HG02759 (cell line): ENCODE data around the gene ATXN7L1.
A peak's percentile ranks its signal among the peaks of the same experiment; 100 is the strongest.

Experiments used
- ATAC-seq: cut with Tn5 transposase; IDR thresholded peaks from one replicate; pipeline ENCODE4 v1.9.1; 2021; ENCODE audit warnings: mild to moderate bottlenecking, moderate library complexity; ENCODE audit not compliant: unreplicated experiment

The ATXN7L1 gene

DNA sequence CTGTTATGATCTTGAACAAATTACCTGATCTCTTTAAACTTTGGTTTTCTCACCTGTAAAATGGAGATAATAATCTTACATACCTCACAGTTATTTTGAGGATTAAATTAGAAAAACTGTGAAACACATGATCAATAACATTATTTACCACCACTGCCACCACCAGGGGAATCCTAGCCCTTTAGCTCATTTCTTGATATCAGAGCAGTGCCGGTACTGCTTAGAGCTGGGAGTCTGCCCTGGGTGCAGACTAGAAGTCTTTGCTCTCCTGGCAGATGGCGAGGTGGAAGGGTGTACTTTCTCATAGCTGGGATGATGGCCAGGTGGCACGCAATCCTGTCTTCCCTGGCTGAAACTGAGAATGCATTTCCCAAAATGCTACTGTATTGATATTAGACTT lies 282.4 kb downstream of the ATXN7L1 start:
- no peak for ATAC-seq

DNA sequence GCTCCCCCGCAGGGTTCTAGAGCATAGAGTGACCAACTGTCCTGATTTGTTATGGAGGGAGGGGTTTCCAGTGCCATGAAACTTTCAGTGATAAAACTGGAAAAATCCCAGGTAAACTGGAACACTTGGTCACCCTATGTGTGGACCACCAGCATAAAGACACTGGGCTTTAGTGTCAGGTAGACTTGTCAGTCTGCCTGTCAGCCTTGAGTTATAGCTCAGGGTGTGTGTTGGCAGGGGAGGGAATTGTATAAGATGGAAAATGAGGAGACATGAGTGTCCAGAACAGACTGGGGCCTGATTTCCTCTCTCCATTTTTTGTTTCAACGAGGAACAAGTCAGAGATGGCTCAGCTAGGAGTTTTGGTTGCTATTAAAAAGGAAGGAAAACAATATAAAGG lies 284.9 kb downstream of the ATXN7L1 start:
- ATAC-seq, result no peak

DNA sequence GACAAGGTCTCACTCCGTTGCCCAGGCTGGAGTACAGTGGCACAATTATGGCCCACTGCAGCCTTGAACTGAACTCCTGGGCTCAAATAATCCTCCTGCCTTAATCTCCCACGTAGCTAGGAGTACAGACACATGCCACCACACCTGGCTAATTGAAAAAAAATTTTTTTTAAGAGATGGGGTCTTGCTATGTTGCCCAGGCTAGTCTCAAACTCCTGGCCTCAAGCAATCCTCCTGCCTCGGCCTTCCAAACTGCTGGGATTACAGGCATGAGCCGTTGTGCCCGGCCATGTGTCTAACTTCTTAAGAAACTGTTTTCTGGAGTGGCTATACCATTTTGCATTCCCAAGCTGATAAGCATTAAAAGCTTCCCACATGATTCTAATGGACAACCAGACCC lies 285.6 kb downstream of the ATXN7L1 start:
- ATAC-seq, result no peak

DNA sequence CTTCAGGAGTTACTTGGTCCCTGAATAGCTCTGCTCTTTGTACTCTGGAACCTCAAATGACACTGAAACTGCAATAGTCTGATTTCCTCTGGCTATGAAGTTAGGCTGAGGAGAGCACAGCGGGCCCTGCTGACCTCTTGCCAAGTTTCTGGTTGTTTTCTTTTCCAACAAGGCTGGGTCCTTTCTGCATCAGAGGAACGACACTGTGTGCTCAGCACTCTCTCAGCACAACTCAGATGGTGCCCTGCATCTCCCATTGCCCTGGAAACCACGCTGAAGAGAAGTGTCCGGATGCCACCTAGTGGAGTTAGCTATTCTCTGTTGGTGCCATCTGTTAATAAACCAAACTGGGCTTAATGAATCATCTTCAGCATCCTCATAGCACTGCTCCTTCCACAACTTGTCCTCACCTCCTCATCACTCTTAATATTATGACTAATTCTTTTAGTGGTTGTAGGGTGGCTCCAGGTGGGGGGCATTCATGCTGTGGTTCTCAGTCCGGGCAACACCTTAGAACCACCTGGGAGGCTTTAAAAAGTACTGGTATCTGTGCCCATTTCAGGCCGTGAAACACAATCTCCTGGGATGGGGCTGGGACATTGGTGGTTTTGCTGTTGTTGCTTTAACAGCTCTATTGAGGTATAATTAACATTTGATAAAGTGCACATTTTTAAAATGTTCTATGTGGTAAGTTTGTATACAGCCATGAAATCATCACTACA lies 286.9 kb downstream of the ATXN7L1 start:
- peak; percentile 88 for ATAC-seq

DNA sequence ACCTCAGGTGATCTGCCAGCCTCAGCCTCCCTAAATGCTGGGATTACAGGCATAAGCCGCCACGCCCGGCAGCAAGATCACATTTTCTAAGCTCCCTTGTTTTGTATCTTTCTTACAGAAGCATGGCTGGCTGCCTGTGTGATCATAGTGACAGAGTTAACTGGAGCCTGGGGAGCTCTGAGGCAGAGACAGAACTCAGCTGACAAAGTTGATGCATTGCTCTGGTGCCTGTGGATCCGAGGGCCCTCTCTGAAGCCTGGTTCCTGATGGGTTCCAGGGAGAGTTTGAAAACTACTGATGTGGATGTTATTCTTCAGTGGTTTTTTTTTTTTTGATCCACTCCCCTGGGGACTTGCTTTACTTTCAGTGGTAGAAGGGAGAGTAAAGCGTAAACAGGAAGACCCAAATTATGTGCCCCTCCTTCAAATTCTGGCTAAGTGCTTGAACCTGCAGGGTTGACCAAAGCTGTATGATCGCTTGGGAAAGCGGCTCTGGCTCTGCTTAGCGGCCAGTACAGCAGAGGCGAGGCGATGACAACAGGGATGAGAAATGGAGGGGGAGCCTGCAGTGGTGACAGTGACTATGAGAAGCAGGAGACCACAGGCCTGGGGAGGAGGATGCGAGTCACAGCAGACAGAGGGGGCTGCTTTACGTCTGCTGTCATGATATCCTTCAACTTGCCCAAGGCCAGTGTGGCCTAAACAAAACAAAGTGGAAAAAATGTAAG lies 288.3 kb downstream of the ATXN7L1 start:
- ATAC-seq, result no peak

DNA sequence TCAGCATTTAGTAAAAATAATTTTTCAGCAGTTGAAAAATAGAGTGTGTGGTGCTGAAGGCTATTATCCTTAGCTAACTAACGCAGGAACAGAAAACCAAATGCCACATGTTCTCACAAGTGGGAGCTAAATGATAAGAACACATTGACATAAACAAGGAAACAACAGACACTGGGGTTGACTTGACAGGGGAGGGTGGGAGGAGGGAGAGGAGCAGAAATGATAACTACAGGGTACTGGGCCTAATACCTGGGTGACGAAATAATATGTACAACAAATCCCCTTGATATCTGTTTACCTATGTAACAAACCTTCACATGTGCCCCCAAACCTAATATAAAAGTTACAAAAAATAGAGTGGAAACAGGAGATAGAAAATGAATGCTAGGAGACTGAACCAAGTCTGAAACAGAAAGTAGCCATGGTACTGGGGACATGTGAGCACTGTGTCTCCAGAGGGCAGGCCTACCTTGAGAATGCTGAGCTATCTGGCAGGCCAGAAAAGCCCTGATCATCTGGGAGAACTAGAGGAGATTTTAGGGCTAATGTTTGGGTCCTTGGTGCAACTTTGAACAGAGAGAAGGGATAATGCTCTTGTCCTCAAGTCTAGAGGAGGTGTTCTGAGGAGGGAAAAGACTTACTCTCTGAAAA lies 290.4 kb downstream of the ATXN7L1 start:
- ATAC-seq, result no peak

DNA sequence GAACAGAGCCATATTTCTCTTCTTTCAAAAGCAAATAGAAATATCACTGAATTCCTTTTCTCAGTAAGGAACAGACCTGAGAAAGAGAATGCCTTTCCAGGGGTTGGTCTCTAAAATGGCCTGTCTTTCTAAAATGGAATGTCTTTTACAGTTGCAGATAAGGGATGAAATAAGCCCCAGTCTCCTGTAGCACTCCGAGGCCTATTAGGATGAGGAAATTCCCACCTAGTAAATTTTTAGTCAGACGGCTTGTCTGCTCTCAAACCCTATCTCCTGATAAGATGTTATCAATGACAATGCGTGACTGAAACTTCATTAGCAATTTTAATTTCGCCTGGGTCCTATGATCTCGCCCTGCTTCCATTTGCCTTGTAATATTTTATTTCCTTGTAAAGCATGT lies 292.2 kb downstream of the ATXN7L1 start:
- ATAC-seq, result no peak

DNA sequence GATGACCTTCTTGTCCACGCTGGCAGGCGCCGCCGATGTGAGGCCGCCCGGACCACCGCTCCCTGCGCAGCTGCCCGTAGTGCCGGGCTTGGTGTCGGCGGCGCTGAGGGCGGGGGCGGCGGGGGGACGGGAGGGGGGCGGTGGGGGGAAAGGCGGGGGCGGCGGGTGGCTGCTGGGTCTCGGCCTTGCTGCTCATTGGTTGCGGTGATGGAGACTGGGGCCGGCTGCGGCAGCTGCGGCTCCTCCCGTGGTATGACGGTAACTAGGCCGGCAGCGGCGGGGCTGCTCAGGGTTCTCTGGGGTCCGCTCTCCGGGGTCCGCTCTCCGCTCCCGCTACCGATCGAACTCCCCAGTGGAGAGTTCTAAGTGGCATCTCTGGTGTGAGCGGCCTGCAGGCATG lies 293.3 kb downstream of the ATXN7L1 start:
- ATAC-seq, result no peak

DNA sequence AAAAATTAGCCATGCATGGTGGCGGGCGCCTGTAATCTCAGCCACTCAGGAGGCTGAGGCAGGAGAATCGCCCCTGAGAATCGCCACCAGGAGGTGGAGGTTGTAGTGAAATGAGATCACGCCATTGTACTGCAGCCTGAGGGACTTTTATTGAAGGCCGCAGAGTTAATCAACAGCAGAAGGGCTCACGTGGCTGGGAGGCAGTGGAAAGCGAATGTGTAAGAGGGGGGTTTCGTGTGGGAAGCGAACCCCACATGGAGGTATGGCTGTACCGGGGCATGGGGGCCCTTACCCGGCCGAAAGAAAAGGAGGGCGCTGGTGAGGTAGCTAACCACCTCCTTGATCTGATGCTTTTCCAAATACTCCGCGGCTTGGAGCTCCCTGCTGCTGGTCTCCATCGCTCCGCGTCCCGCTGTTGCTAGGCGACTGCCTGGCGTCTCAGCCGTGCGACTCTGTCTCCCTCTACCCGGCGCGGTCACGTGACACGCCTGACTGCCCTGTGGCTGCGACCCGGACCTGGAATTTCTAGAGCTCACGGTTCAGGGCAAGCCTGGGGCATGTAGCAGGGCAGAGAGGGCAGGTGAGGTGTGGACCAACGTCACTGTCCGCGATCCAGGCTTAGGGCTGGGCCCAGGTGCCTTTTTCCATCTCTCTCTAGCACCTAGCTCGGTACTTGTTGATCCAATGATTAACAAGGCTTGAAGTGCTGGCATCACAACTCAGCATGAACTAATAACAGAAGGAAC lies 295.2 kb downstream of the ATXN7L1 start, which contains the start of gene EFCAB10:
TSS of gene EFCAB10 (minus strand) at position 428 of the 746 bp plus-strand sequence. CDS start at position 398, 30 bp downstream.
- peak; percentile 88 for ATAC-seq

DNA sequence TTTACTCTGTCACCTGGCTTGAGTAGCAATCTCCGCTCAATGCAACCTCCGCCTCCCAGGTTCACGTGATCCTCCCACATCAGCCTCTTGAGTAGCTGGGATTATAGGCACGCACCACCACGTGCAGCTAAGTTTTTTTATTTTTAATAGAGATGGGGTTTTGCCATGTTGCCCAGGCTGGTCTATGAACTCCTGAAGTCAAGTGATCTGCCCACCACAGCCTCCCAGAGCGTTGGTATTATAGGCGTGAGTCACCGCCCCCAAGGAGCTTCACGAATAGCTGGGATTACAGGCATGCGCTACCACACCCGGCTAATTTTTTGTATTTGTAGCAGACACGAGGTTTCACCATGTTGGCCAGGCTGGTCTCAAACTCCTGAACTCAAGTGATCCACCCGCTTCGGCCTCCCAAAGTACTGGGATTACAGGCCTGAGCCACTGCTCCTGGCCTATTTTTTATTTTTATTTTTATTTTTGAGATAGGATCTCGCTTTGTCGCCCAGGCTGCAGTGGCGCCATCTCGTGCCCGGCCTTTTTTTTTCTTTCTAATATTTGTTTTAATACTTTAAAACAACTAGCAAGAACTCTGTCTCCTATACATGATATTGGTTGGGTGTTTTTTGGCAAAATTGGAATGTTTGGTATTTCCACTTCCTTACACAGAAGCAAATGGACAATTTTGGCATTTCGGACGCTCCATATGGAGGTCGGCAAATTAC lies 296.2 kb downstream of the ATXN7L1 start:
- ATAC-seq, result no peak

DNA sequence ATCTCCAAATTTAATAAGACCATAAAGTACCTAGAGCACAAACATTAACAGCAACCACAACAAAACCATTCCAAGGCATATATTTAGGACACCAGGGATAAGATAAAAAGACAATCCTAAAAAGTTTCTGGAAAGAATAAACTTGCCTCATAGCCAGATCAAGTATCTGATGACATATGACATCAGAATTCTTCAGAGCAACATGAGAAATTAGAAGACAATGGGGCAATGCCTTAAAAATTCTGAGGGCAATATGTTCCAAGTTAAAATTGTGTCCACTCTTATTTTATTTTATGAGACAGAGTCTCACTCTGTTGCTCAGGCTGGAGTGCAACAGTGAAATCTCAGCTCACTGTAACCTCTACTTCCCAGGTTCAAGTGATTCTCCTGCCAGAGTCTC lies 297.9 kb downstream of the ATXN7L1 start:
- ATAC-seq, result no peak

DNA sequence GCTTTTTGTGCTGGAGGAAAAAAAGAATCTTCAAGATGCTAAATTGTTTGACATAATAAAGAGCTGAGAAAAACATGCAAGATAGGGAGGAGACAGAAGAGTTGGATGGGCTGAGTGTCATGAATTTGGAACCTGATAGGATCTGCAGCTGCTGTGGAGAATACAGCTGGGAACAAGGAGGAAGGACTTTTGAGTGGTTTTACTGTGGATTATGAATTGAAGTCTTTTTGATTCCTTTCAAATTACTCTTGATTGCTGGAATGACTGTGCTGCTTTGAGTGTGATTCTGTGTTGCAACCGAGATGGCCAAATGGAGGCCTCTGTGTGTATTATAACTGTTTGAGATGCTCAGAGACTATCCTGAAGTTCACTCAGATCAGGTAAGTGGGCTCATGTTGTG lies 299.1 kb downstream of the ATXN7L1 start:
- no peak for ATAC-seq

DNA sequence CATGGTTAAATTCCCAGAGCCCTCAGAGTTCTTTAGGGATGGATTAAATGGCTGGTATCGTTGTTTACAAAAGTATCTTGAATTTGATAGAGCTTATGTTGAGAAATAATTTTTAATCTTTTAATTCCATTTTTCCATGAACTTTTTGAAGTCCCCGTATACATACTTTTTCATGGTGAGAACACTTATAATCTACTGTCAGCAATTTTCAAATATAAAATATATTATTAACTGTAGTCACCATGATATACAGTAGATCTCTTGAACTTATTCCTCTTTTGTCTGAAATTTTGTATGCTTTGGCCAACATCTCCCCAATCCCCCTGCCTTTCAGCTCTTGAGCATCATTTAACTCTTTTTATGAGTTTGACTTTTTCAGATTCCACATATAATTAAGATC lies 304.5 kb downstream of the ATXN7L1 start:
- ATAC-seq, result no peak

DNA sequence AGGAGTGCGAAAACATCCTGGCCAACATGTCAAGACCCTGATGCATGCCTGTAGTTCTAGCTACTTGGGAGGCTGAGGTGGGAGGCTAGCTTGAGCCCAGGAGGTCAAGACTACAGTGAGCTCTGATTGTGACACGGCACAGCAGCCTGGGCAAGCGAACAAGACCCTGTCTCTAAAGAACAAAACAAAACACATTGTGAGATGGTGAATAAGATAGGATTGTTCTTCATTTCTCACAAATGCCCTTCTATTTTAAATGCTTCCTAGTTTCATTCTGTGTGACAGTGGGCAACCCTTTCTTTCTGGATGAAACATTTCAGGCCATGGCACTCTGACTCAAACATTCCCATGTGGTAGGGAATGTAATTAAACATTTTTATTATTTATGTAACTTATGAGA lies 308.6 kb downstream of the ATXN7L1 start:
- ATAC-seq, result no peak

DNA sequence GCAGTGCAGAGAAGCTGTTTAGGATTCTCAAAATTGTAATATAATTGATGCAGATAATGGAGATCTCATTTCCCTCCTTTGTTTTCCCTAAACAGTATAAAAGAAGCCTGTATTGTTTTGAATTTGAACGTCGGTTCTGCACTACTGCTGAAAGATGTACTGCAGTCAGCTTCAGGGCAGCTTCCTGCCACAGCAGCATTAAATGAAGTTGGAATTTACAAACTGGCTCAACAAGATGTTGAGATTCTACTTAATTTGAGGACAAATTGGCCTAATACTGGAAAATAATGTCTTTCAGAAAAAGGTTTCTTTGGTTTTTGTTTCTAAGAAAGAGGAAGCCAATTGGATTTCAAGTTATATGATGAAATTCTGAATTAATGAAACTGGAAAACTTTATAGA lies 309.4 kb downstream of the ATXN7L1 start:
- ATAC-seq, result no peak

DNA sequence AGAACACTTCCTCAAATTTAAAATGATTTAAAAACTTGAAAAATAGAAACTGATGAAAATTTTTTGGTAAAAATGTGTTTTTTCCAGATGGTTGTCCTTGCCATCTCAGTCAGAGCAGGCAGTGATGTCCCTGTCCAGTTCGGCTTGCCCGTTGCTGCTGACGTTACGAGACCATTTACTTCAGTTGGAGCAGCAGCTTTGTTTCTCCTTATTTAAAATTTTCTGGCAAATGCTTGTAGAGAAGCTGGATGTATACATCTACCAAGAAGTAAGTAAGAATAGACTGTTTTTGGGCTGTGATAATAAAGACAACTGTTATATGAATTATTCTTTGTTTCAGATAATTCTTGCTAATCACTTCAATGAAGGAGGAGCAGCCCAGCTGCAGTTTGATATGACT lies 311.2 kb downstream of the ATXN7L1 start:
- no peak for ATAC-seq

DNA sequence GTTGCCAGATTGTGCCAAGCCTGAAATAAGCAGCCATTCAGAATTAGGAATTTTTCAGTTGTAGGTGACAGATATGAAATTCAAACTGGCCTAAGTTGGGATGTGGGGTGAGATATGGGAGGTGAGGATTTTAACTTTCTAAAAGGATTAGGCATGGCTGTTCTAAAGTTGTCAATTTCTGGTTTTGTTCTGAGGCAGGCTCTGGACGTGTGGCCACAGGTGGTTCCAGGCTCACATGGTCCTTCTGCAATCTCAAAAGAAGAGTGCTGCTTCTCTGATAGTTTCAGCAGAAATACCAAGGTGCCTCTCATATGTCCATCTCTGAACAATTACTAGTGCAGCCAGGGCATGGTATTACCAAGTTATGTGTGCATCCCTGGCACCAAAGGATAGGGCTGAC lies 316.5 kb downstream of the ATXN7L1 start:
- no peak for ATAC-seq
